Nephron (organoid): ENCODE measurements around the gene C3orf18.

Experiments used
- H3K27ac Mint-ChIP-seq, 3 experiments: 2 replicates each; pipeline ENCODE4 v1.8.0; 2020; ENCODE audit warnings: mixed read lengths in 3 of 3, mild to moderate bottlenecking in 2 of 3, moderate library complexity in 1 of 3
- H3K27me3 Mint-ChIP-seq: 2 replicates; pipeline ENCODE4 v1.8.0; 2021; ENCODE audit warnings: low read depth, mild to moderate bottlenecking, moderate library complexity, mixed read lengths
- H3K36me3 Mint-ChIP-seq: 2 replicates; pipeline ENCODE4 v1.8.0; 2020; ENCODE audit warnings: low read depth, mixed read lengths
- H3K4me1 Mint-ChIP-seq: 2 replicates; pipeline ENCODE4 v1.8.0; 2020; ENCODE audit warnings: mixed read lengths
- H3K4me3 Mint-ChIP-seq, 3 experiments: 2 replicates each; pipeline ENCODE4 v1.8.0; 2020; ENCODE audit warnings: mild to moderate bottlenecking in 3 of 3, mixed read lengths in 3 of 3, moderate library complexity in 2 of 3
- H3K9me3 Mint-ChIP-seq: 2 replicates; pipeline ENCODE4 v1.8.0; 2020; ENCODE audit warnings: mixed read lengths
- CTCF ChIP-seq, 3 experiments: fragments of 200-600 bp; sonication (generic); IDR thresholded peaks; one replicate each; pipeline ENCODE4 v1.5.0; 2021; ENCODE audit warnings: antibody characterized with exemption in 3 of 3; ENCODE audit not compliant: unreplicated experiment in 3 of 3

C3orf18 gene

GRCh38 chr3:50567386-50568167, at the start of gene C3orf18:
TSS of gene C3orf18 (minus strand) at chr3:50567747. CDS start at chr3:50565699, 2,048 bp downstream.
- Mint-ChIP-seq H3K4me1 (peaks cover 20% of the 10 kb centered on the region), H3K36me3 (no peaks in the 10 kb centered on the region), H3K4me3 (peak within 1 kb of the TSS; percentile 97 to 99 (median 99)), H3K27ac (peak within 1 kb of the TSS; percentile 96 to 99 (median 99)), H3K9me3 (no peaks in the 10 kb centered on the region), H3K27me3 (no peaks in the 10 kb centered on the region)
- no peak for TF ChIP-seq CTCF (IDR thresholded peaks at IDR 0.05; ENCODE audit: unreplicated experiment in 3 of 3)

GRCh38 chr3:50616770-50617095, 49.2 kb upstream of the C3orf18 start:
- H3K4me1 Mint-ChIP-seq = peaks cover 37% of the 10 kb centered on the region
- peak overlapping the region; percentile 78 to 85 (median 80) for H3K4me3 Mint-ChIP-seq
- peaks cover 3% of the 10 kb centered on the region for H3K27me3 Mint-ChIP-seq
- H3K9me3 Mint-ChIP-seq = no peaks in the 10 kb centered on the region
- no peak for TF ChIP-seq CTCF (IDR thresholded peaks at IDR 0.05; ENCODE audit: unreplicated experiment in 3 of 3)
- peak overlapping the region; percentile 9 to 76 (median 43) for H3K27ac Mint-ChIP-seq
- H3K36me3 Mint-ChIP-seq = peaks cover 7% of the 10 kb centered on the region

GRCh38 chr3:50616003-50616769, 48.6 kb upstream of the C3orf18 start:
- Mint-ChIP-seq H3K36me3 (peaks cover 7% of the 10 kb centered on the region), H3K9me3 (no peaks in the 10 kb centered on the region), H3K27ac (peak overlapping the region; percentile 9 to 76 (median 43)), H3K27me3 (peaks cover 3% of the 10 kb centered on the region), H3K4me1 (peaks cover 38% of the 10 kb centered on the region), H3K4me3 (peak overlapping the region; percentile 78 to 85 (median 80))
- TF ChIP-seq CTCF (IDR thresholded peaks at IDR 0.05; ENCODE audit: unreplicated experiment in 3 of 3) = peak; percentile 99 to 100 (median 99)

GRCh38 chr3:50615190-50615589, 47.6 kb upstream of the C3orf18 start:
- TF ChIP-seq CTCF (IDR thresholded peaks at IDR 0.05; ENCODE audit: unreplicated experiment in 3 of 3) = no peak
- peak overlapping the region in 2 of 3 experiments; percentile 56 to 72 for H3K4me3 Mint-ChIP-seq
- no peaks in the 10 kb centered on the region for H3K9me3 Mint-ChIP-seq
- peaks cover 36% of the 10 kb centered on the region for H3K4me1 Mint-ChIP-seq
- peaks cover 1% of the 10 kb centered on the region for H3K27me3 Mint-ChIP-seq
- H3K27ac Mint-ChIP-seq = no peak overlapping the region
- H3K36me3 Mint-ChIP-seq = peaks cover under 1% of the 10 kb centered on the region

- Mint-ChIP-seq H3K4me3 (peak overlapping the region; percentile 89 to 95 (median 90)), H3K27me3 (no peaks in the 10 kb centered on the region), H3K4me1 (peaks cover 45% of the 10 kb centered on the region), H3K9me3 (no peaks in the 10 kb centered on the region), H3K36me3 (no peaks in the 10 kb centered on the region), H3K27ac (peak overlapping the region; percentile 92 to 99 (median 93))
- no peak for TF ChIP-seq CTCF (IDR thresholded peaks at IDR 0.05; ENCODE audit: unreplicated experiment in 3 of 3)
These were observed 45.7 kb upstream of the C3orf18 start for GRCh38 chr3:50612970-50613846.
